PC-9 (cell line): Measurements from ENCODE around the gene CES5A.

Source experiments
- EZH2 ChIP-seq: fragments of 200-600 bp; sonication (generic); IDR thresholded peaks from 2 replicates; pipeline ENCODE4 v1.8.0; 2017; ENCODE audit warnings: antibody characterized with exemption, low read depth
- TF ChIP-seq, protein P1 (sequence below): fragments of 200-600 bp; sonication (generic); conservative IDR thresholded peaks from 2 replicates; pipeline ENCODE4 v1.6.1; 2017; ENCODE audit warnings: mixed run types, antibody characterized with exemption, mild to moderate bottlenecking, moderate library complexity

DNA sequence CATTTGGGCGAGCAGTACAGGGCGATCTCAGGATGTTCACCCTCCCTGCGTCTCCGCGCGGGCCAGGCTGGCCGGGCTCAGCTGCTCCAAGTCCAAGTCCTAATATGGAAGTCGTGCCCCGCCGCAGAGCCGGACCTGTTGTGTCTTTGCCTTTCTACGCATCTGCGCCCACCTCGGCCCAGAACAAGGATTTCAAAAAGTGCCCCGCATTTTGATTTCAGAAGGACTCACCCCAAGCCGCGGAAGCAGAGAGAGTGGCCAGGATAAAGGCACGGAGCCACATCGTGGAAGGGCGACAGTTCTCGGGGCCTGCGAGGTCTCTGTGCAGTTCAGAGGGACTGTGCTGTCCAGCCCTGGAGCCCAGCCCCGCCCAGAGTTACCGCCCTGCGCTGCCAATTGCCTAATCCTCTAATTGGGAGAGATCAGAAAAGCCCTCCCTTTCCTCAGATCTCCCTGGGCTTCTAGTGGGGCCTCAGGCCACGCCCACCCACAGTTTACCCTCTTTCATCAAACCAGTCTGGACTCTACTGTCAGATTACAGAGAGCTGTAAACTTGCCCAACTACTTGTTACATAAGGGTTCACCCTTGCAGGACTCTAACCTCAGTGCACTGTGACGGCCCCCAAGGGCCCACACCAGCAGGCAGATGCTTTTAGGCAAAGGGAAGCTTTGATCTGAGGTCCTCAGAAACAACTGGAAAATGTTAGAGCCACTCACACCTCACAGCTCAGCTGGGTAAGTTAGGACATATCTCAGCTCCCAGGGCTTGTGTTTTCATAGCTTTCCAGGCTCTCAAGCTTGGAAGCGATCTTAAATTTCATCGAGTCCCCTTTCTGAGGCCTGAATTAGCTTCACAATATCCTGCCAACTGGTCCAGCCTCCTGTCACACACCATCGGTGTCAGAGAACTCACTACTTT, 42.1 kb downstream of the CES5A start, which contains the start of gene CES1:
- TF ChIP-seq, protein P1, sequence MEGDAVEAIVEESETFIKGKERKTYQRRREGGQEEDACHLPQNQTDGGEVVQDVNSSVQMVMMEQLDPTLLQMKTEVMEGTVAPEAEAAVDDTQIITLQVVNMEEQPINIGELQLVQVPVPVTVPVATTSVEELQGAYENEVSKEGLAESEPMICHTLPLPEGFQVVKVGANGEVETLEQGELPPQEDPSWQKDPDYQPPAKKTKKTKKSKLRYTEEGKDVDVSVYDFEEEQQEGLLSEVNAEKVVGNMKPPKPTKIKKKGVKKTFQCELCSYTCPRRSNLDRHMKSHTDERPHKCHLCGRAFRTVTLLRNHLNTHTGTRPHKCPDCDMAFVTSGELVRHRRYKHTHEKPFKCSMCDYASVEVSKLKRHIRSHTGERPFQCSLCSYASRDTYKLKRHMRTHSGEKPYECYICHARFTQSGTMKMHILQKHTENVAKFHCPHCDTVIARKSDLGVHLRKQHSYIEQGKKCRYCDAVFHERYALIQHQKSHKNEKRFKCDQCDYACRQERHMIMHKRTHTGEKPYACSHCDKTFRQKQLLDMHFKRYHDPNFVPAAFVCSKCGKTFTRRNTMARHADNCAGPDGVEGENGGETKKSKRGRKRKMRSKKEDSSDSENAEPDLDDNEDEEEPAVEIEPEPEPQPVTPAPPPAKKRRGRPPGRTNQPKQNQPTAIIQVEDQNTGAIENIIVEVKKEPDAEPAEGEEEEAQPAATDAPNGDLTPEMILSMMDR, result no peak
- TF ChIP-seq EZH2, result no peak
